Measurements from ENCODE around the gene SORCS3. TPM values are rescaled to one million over a fixed set of nuclear protein-coding genes. Genes with fewer than 3 reads are reported as not detected.

The SORCS3 gene
- total RNA-seq, 1 experiment from 2014 or later: not detected

GRCh38 chr10:104731192-104731591, 90.1 kb downstream of the SORCS3 start:
- TF ChIP-seq EZH2 (IDR thresholded peaks at IDR 0.05; ENCODE audit: low read length, unreplicated experiment): no peak
- no peak for TF ChIP-seq EZH2phosphoT487 (IDR thresholded peaks at IDR 0.05; ENCODE audit: borderline replicate concordance, low read length)
- no peak for TF ChIP-seq CTCF (conservative IDR thresholded peaks at IDR 0.05; ENCODE audit: low read depth, low read length)
- Histone ChIP-seq H3K9me3 (ENCODE audit: low read length) (no peaks in the 10 kb centered on the region), H3K27me3 (ENCODE audit: low read length) (0 out of 2 replicates have a peak, but pooled peaks cover 8% of the 10 kb centered on the region), H3K36me3 (ENCODE audit: low read depth, low read length) (no peaks in the 10 kb centered on the region), H3K79me2 (ENCODE audit: low read length) (no peaks in the 10 kb centered on the region), H3K4me3 (ENCODE audit: low read length) (no peak overlapping the region), H3F3A (ENCODE audit: low read length, unreplicated experiment) (no peaks in the 10 kb centered on the region), H4K20me1 (ENCODE audit: low read length) (no peaks in the 10 kb centered on the region), H3K4me1 (ENCODE audit: insufficient read depth, low read length) (no peaks in the 10 kb centered on the region), H2AFZ (ENCODE audit: low read length) (no peak overlapping the region), H3K9me2 (replicated peaks; ENCODE audit: low read length) (no peaks in the 10 kb centered on the region), H3K27ac (ENCODE audit: low read length) (no peak overlapping the region), H3K4me2 (ENCODE audit: low read length) (no peak overlapping the region), H3K9ac (ENCODE audit: low read length) (no peak overlapping the region)
- ChIA-PET CTCF (no interaction called here), POLR2A (ENCODE audit: unreplicated experiment) (no interaction called here)
- intact Hi-C loops (cut with micrococcal nuclease): no loop called here
- no peak for ATAC-seq
- BruUV-seq (replicated peaks): no TSS peak
- DNase-seq: no peak

GRCh38 chr10:104732222-104732621, 91.1 kb downstream of the SORCS3 start:
- Histone ChIP-seq H2AFZ (ENCODE audit: low read length) (no peak overlapping the region), H3K9me3 (ENCODE audit: low read length) (no peaks in the 10 kb centered on the region), H3K27me3 (ENCODE audit: low read length) (0 out of 2 replicates have a peak, but pooled peaks cover 10% of the 10 kb centered on the region), H3K4me2 (ENCODE audit: low read length) (no peak overlapping the region), H3K4me3 (ENCODE audit: low read length) (no peak overlapping the region), H4K20me1 (ENCODE audit: low read length) (no peaks in the 10 kb centered on the region), H3K27ac (ENCODE audit: low read length) (no peak overlapping the region), H3K79me2 (ENCODE audit: low read length) (no peaks in the 10 kb centered on the region), H3K9me2 (replicated peaks; ENCODE audit: low read length) (no peaks in the 10 kb centered on the region), H3K36me3 (ENCODE audit: low read depth, low read length) (no peaks in the 10 kb centered on the region), H3K4me1 (ENCODE audit: insufficient read depth, low read length) (no peaks in the 10 kb centered on the region), H3F3A (ENCODE audit: low read length, unreplicated experiment) (no peaks in the 10 kb centered on the region), H3K9ac (ENCODE audit: low read length) (no peak overlapping the region)
- TF ChIP-seq EZH2phosphoT487 (IDR thresholded peaks at IDR 0.05; ENCODE audit: borderline replicate concordance, low read length): no peak
- TF ChIP-seq EZH2 (IDR thresholded peaks at IDR 0.05; ENCODE audit: low read length, unreplicated experiment): no peak
- TF ChIP-seq CTCF (conservative IDR thresholded peaks at IDR 0.05; ENCODE audit: low read depth, low read length): no peak
- ChIA-PET POLR2A (ENCODE audit: unreplicated experiment) (no interaction called here), CTCF (no interaction called here)
- no TSS peak for BruUV-seq (replicated peaks)
- ATAC-seq (no peak), DNase-seq (no peak)
- intact Hi-C loops (cut with micrococcal nuclease): no loop called here

- BruUV-seq (replicated peaks): no TSS peak
- no peaks in the 10 kb centered on the region for H3K4me1 ChIP-seq (ENCODE audit: insufficient read depth, low read length)
- CTCF ChIA-PET: no interaction called here
- POLR2A ChIA-PET (ENCODE audit: unreplicated experiment): no interaction called here
- H4K20me1 ChIP-seq (ENCODE audit: low read length): no peaks in the 10 kb centered on the region
- 0 out of 2 replicates have a peak, but pooled peaks cover 10% of the 10 kb centered on the region for H3K27me3 ChIP-seq (ENCODE audit: low read length)
- DNase-seq: no peak
- H3F3A ChIP-seq (ENCODE audit: low read length, unreplicated experiment): no peaks in the 10 kb centered on the region
- intact Hi-C loops (cut with micrococcal nuclease): no loop called here
- no peak for ATAC-seq
- H3K9me2 ChIP-seq (replicated peaks; ENCODE audit: low read length): no peaks in the 10 kb centered on the region
- H3K27ac ChIP-seq (ENCODE audit: low read length): no peak overlapping the region
- H3K4me3 ChIP-seq (ENCODE audit: low read length): no peak overlapping the region
- H2AFZ ChIP-seq (ENCODE audit: low read length): no peak overlapping the region
- H3K9ac ChIP-seq (ENCODE audit: low read length): no peak overlapping the region
- TF ChIP-seq EZH2 (IDR thresholded peaks at IDR 0.05; ENCODE audit: low read length, unreplicated experiment) (no peak), CTCF (conservative IDR thresholded peaks at IDR 0.05; ENCODE audit: low read depth, low read length) (no peak), EZH2phosphoT487 (IDR thresholded peaks at IDR 0.05; ENCODE audit: borderline replicate concordance, low read length) (no peak)
- H3K9me3 ChIP-seq (ENCODE audit: low read length): no peaks in the 10 kb centered on the region
- H3K4me2 ChIP-seq (ENCODE audit: low read length): no peak overlapping the region
- H3K79me2 ChIP-seq (ENCODE audit: low read length): no peaks in the 10 kb centered on the region
- H3K36me3 ChIP-seq (ENCODE audit: low read depth, low read length): no peaks in the 10 kb centered on the region
Measured at GRCh38 chr10:104734433-104734832, 93.3 kb downstream of the SORCS3 start.

Data from PC-3 (cell line).